Limb (tissue), 2 donors: ENCODE data around the gene HDAC10.
"Not testable (repeated sequence)": the region's sequence is repeated elsewhere in the genome, so short reads cannot be mapped to it uniquely, and the experiment has no call there.

ENCODE experiments used
- DNase-seq, 2 donors: peaks; one replicate each; pipeline ENCODE4 v3.0.0-alpha.2; 2016; ENCODE audit errors: extremely low spot score in 2 of 2

HDAC10 gene

GRCh38 chr22:50218153-50218995, 32.7 kb downstream of the HDAC10 start:
- DNase-seq: peak in 1 of 2 donors; percentile 39

GRCh38 chr22:50217543-50218152, 33.4 kb downstream of the HDAC10 start:
- DNase-seq: peak in 1 of 2 donors; percentile 31

DNA sequence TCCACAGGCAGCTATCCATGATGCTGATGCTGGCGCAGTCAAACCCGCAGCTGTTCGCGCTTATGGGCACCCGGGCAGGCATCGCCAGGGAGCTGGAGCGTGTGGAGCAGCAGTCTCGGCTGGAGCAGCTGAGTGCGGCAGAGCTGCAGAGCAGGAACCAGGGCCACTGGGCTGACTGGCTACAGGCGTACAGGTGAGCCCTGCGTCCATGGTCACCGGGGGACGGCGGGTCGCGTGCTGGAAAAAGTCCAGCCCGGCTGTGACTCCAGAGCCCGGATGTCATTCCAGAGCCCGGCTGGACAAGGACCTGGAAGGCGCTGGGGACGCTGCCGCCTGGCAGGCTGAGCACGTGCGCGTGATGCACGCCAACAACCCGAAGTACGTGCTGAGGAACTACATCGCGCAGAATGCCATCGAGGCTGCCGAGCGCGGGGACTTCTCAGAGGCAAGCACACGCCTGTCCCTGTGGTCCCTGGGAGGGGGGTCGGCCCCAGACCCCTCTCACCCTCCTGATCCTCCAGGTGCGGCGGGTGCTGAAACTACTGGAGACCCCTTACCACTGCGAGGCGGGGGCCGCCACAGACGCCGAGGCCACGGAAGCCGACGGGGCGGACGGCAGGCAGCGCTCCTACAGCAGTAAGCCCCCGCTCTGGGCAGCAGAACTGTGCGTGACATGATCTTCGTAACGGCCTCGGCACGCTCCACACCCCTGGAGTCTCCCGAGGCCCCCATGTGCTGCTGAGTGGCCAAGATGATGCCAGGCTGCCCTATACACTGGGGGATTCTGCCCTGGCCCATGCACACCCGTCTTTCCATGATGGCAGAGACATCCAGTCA, 34.2 kb downstream of the HDAC10 start:
- DNase-seq: peak in 1 of 2 donors; percentile 27

GRCh38 chr22:50216055-50216683, 34.9 kb downstream of the HDAC10 start:
- no peak for DNase-seq

- no peak for DNase-seq
These were observed 35.6 kb downstream of the HDAC10 start for GRCh38 chr22:50215297-50216054.

DNA sequence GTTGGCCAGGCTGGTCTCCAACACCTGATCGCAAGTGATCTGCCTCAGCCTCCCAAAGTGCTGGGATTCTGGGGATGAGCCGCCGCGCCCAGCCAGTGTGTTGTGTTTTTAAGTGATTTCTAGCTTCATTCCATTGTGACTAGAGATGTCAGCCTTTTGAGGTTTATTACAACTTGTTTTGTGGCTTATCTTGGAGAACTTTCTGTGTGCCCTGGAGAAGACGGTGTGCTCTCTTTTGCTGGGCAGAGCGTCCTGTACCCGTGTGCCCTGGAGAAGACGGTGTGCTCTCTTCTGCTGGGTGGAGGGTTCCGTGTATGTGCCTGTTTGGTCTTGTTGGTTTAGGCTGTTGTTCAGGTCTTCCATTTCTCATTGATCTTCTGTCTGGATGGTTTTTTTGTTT, 37.8 kb downstream of the HDAC10 start:
- DNase-seq: peak in 1 of 2 donors; percentile 12

GRCh38 chr22:50211147-50211546, 39.9 kb downstream of the HDAC10 start:
- DNase-seq: no peak

- DNase-seq: no peak
These were observed 40.5 kb downstream of the HDAC10 start for GRCh38 chr22:50210378-50211139.

- peak in 1 of 2 donors; percentile 71 for DNase-seq
These were observed 41.2 kb downstream of the HDAC10 start for GRCh38 chr22:50209893-50210292.

GRCh38 chr22:50208939-50209892, 41.8 kb downstream of the HDAC10 start:
- no peak for DNase-seq

DNA sequence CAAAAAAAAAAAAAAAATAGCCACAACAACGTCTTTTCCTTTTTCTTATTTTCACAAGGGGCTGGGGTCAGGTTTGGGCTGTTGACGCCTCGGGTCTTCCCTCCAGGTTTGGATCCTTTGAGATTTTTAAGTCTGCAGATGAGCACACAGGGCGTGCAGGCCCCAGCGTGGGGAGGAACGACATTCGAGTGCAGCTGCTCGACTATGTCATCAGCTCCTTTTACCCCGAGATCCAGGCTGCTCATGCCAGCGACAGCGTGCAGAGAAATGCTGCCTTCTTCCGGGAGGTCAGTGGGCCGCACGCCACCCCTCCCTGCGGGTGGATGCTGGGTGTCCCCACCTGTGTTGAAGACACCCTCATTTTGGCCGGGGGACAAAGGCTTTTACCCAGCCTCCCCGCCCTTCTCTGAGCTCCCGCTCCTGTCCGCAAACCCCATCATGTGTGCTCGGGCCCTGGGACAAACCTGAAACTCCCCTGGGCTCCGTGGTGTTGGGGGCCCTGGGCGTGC, 42.6 kb downstream of the HDAC10 start:
- peak in 1 of 2 donors; percentile 32 for DNase-seq

- DNase-seq: peak in 1 of 2 donors; percentile 34
These were observed 43.5 kb downstream of the HDAC10 start for GRCh38 chr22:50207383-50208140.

DNA sequence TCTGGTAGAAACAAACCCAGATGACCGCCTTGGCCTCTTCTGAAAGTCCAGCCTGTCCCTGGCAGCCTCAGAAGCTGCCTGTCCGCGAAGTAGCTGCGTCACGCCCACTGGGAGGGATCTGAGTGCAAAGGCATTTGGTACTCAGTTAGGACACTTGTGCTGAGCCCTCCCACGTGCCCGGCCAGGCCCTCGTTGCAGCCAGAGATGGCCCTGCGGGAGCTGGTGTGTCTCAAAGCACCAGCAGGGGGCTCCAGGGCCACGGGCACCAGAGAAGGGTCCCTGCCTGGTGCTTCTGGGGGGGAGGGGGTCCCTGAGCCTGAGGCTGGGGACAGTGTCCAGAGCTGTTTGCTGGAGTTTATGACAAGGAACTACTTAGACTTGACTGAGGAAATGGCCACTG, 44.5 kb downstream of the HDAC10 start:
- DNase-seq: peak in 1 of 2 donors; percentile 41

GRCh38 chr22:50205781-50206569, 45.1 kb downstream of the HDAC10 start:
- DNase-seq: no peak

- not testable (repeated sequence) for DNase-seq
These were observed 46.1 kb downstream of the HDAC10 start for GRCh38 chr22:50204998-50205397.

DNA sequence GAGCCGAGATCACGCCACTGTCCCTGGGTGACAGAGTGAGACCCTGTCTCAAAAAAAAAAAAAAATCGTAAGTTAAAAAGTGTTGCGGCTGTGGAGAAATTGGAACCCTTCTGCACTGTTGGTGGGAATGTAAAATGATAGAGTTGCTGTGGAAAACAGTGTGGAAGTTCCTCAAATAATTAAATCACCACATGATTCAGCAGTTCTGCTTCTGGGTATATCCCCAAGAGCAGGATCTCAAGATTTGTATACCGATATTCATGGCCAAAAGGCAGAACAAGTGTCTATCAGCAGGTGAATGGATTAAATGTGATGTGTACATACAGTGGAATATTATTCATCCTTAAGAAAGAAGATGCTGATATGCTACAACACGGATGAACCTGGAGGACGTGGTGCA, 46.5 kb downstream of the HDAC10 start:
- DNase-seq: no peak

DNA sequence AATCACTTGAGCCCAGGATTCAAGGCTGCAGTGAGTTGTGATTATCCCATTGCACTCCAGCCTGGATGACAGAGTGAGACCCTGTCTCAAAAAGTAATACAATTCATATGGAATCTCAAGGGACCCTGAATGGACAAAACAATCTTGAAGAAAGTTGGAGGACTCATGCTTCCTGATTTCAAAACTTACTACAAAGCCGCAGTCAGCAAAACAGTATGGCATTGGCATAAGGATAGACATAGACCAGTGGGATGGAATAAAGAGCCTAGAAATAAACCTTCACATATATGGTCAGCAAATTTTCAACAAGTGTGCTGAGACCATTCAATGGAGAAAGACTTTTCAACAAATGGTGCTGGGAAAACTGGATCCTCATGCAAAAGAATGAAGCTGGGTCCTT, 47.8 kb downstream of the HDAC10 start:
- DNase-seq: no peak
